ENCODE measurements around the gene ARID1B. TPM values are rescaled to one million over a fixed set of nuclear protein-coding genes. Genes with fewer than 3 reads are reported as not detected.

Gene ARID1B
- total and polyA plus RNA-seq, 10 of the 15 experiments (the other 5 are each of a cell fraction or from before 2014, with no cell fraction given) = 24.7 to 133 (median 54.6) TPM

- TF ChIP-seq PKNOX1 (IDR thresholded peaks at IDR 0.05) (0 out of 2 replicates have a peak, but pooled peaks have one; percentile 6), TCF3 (IDR thresholded peaks at IDR 0.05; ENCODE audit: borderline replicate concordance, insufficient read depth, low read depth, low read length) (peak; percentile 39; the same call in 1 of the 2 replicates), RB1 (IDR thresholded peaks at IDR 0.05; ENCODE audit: borderline replicate concordance) (peak; percentile 42; the same call in 1 of the 2 replicates), CTCF (IDR thresholded peaks at IDR 0.05 in 2 of 3, conservative IDR thresholded peaks at IDR 0.05 in 1 of 3; ENCODE audit: control insufficient read depth in 2 of 3, extremely low read depth in 1 of 3, insufficient read depth in 1 of 3, low read depth in 3 of 3, low read length in 3 of 3) (no peak), IKZF2 (IDR thresholded peaks at IDR 0.05) (peak in 1 of 2 experiments; percentile 6; a peak in 3 of 4 replicates), RUNX3 (IDR thresholded peaks at IDR 0.05; ENCODE audit: low read length) (peak; percentile 18; the same call in 1 of the 2 replicates), BCLAF1 (IDR thresholded peaks at IDR 0.05) (no peak)
These were observed at the start of gene ARID1B (continued) for GRCh38 chr6:156776840-156777576.

Measured in GM12878 (cell line).